Neutrophil (primary cell): Measurements from ENCODE around the gene PTH1R.

Source experiments
- H3K27ac ChIP-seq: fragments of 200-600 bp; sonication (generic); 2 replicates; pipeline ENCODE4 v1.5.1; 2016; ENCODE audit warnings: mild to moderate bottlenecking, moderate library complexity
- H3K27me3 ChIP-seq: fragments of 200-600 bp; sonication (generic); 2 replicates; pipeline ENCODE4 v1.6.0; 2016; ENCODE audit warnings: mild to moderate bottlenecking
- H3K36me3 ChIP-seq: fragments of 200-600 bp; sonication (generic); 2 replicates; pipeline ENCODE4 v1.5.1; 2017
- H3K4me1 ChIP-seq, 2 experiments: fragments of 200-600 bp in 1 of 2; sonication (generic) in 1 of 2; 1 replicate in 1 of 2; 2 replicates in 1 of 2; pipeline versions ENCODE4 v1.5.1 to v1.6.1; 2013 to 2016; ENCODE audit warnings: low read depth in 1 of 2, low read length in 1 of 2, mild to moderate bottlenecking in 1 of 2, moderate library complexity in 1 of 2; ENCODE audit not compliant: control insufficient read depth in 1 of 2, insufficient read depth in 1 of 2
- H3K4me3 ChIP-seq, 2 experiments: fragments of 200-600 bp in 1 of 2; sonication (generic) in 1 of 2; 1 replicate in 1 of 2; 2 replicates in 1 of 2; pipeline ENCODE4 v1.5.1; 2013 to 2016; ENCODE audit warnings: low read depth in 1 of 2, low read length in 1 of 2, mild to moderate bottlenecking in 1 of 2, moderate library complexity in 1 of 2
- H3K9me3 ChIP-seq: fragments of 200-600 bp; sonication (generic); 2 replicates; pipeline ENCODE4 v1.5.1; 2016
- CTCF ChIP-seq: fragments of 200-600 bp; sonication (generic); IDR thresholded peaks from 2 replicates; pipeline ENCODE4 v1.5.1; 2016; ENCODE audit warnings: antibody characterized with exemption

Gene PTH1R

GRCh38 chr3:46854555-46854991 lies 22.9 kb upstream of the PTH1R start:
- H3K9me3 ChIP-seq = no peaks in the 10 kb centered on the region
- no peaks in the 10 kb centered on the region for H3K27me3 ChIP-seq
- H3K4me1 ChIP-seq = no peaks in the 10 kb centered on the region
- H3K36me3 ChIP-seq = no peaks in the 10 kb centered on the region
- H3K27ac ChIP-seq = no peak overlapping the region
- TF ChIP-seq CTCF = no peak
- no peak overlapping the region for H3K4me3 ChIP-seq

DNA sequence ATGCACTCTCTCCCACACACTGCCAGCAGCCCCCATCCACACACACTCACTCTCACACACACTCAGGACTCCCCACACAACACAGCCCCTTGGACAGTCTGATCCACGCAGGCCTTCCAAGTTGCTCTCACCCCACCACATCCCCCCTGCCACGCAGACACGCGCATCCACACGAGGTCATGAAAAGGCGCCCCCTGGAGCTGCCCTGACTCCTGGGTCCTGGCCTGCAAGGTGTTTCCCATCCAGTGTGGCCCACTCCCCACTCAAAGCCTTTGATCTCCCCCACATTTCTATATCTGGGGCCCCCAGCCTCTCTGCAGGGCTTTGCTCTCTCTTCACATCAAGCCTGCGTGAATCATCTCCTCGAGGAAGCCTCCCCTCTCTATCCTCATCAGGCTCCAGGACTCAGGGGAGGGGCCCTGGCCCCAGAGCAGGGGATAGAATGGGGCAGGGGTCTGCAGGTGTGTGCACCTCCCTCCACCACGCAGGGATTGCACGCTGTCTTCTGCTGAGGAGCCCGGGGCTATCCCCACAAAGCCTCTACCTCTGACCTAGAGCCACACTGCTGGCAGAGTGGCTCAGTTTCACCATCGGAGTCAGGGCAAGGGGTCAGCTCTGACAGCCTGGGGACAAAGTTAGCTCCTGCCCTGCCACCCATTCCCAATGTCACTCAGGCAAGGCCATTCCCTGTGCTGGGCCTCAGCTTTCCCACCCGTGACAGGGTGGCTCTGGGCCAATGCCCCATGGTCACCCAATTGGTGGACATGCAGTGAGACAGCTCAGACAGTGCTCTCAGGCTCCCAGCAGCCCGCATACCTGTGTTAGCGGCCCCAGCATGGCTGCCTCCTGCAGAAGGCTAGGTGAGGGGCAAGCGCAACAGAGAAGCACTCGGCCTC lies 20.7 kb upstream of the PTH1R start:
- H3K4me3 ChIP-seq = no peak overlapping the region
- no peaks in the 10 kb centered on the region for H3K36me3 ChIP-seq
- no peaks in the 10 kb centered on the region for H3K27me3 ChIP-seq
- H3K9me3 ChIP-seq = no peaks in the 10 kb centered on the region
- no peak for TF ChIP-seq CTCF
- H3K27ac ChIP-seq = no peak overlapping the region
- no peaks in the 10 kb centered on the region for H3K4me1 ChIP-seq

GRCh38 chr3:46857485-46858341 lies 19.8 kb upstream of the PTH1R start:
- Histone ChIP-seq H3K9me3 (no peaks in the 10 kb centered on the region), H3K4me1 (no peaks in the 10 kb centered on the region), H3K4me3 (no peak overlapping the region), H3K36me3 (no peaks in the 10 kb centered on the region), H3K27ac (no peak overlapping the region), H3K27me3 (no peaks in the 10 kb centered on the region)
- no peak for TF ChIP-seq CTCF

DNA sequence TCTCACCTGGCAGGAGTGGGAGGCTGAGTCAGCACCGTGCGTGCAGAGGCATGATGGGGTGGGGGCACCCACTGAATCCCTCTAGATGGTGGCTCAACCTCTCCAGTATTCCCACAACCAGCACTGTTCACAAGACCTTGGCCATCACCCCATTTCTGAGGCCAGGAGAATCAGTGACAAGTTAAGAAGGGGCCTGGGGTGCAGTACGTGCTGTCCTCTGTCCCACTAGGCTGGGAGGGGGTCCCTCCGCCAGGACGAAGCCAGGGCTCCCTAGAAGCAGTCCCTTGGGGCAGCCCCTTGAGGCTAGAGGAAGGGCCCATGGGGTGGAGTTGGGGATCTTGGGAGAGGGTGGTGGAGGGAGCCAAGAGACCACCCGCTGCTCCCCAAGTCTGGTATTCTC lies 19.1 kb upstream of the PTH1R start:
- Histone ChIP-seq H3K4me3 (no peak overlapping the region), H3K27ac (no peak overlapping the region), H3K4me1 (no peaks in the 10 kb centered on the region), H3K36me3 (no peaks in the 10 kb centered on the region), H3K27me3 (no peaks in the 10 kb centered on the region), H3K9me3 (no peaks in the 10 kb centered on the region)
- no peak for TF ChIP-seq CTCF

- no peak for TF ChIP-seq CTCF
- no peak overlapping the region for H3K27ac ChIP-seq
- H3K27me3 ChIP-seq = no peaks in the 10 kb centered on the region
- H3K9me3 ChIP-seq = no peaks in the 10 kb centered on the region
- no peaks in the 10 kb centered on the region for H3K36me3 ChIP-seq
- H3K4me3 ChIP-seq = no peak overlapping the region
- H3K4me1 ChIP-seq = no peaks in the 10 kb centered on the region
These were observed 18.4 kb upstream of the PTH1R start for GRCh38 chr3:46859001-46859710.
